Gastrocnemius medialis (tissue), 4 donors: ENCODE data around the gene PDE8A. TPM values are rescaled to one million over a fixed set of nuclear protein-coding genes. Genes with fewer than 3 reads are reported as not detected.

Experiments
- ATAC-seq, 2 donors: fragments of 150-250 bp; one replicate each; pipeline ENCODE4 v1.9.1; 2016
- DNase-seq, 2 donors: peaks; one replicate each; pipeline ENCODE4 v3.0.0-alpha.2; 2019
- H3K27ac ChIP-seq, 4 donors: fragments of 200-600 bp; sonication (generic); 1 replicate in 1 of 4; 2 replicates in 3 of 4; pipeline ENCODE4 v1.5.1; 2016 to 2018; ENCODE audit warnings: mild to moderate bottlenecking in 2 of 4, moderate library complexity in 1 of 4
- H3K27me3 ChIP-seq, 3 donors: fragments of 200-600 bp; sonication (generic) in 2 of 3; 1 replicate in 1 of 3; 2 replicates in 2 of 3; pipeline versions ENCODE4 v1.5.1 to v1.6.0; 2016 to 2019; ENCODE audit warnings: mild to moderate bottlenecking in 1 of 3, moderate library complexity in 1 of 3
- H3K36me3 ChIP-seq, 2 donors: fragments of 200-600 bp; sonication (generic) in 1 of 2; one replicate each; pipeline ENCODE4 v1.5.1; 2017 to 2018
- H3K4me1 ChIP-seq, 2 donors: fragments of 200-600 bp; sonication (generic) in 1 of 2; one replicate each; pipeline ENCODE4 v1.5.1; 2016 to 2017; ENCODE audit warnings: mild to moderate bottlenecking in 2 of 2
- H3K4me3 ChIP-seq, 4 donors: fragments of 200-600 bp; sonication (generic) in 3 of 4; 1 replicate in 1 of 4; 2 replicates in 3 of 4; pipeline ENCODE4 v1.5.1; 2016 to 2019; ENCODE audit warnings: mild to moderate bottlenecking in 2 of 4
- H3K9me3 ChIP-seq, 3 donors: fragments of 200-600 bp; sonication (generic) in 2 of 3; 1 replicate in 1 of 3; 2 replicates in 2 of 3; pipeline ENCODE4 v1.5.1; 2016 to 2019
- POLR2A ChIP-seq, 2 donors: fragments of 450-650 bp; IDR thresholded peaks; one replicate each; pipeline ENCODE4 v1.6.1; 2017; ENCODE audit warnings: antibody characterized with exemption in 2 of 2, mild to moderate bottlenecking in 2 of 2, moderate library complexity in 2 of 2
- in situ Hi-C, 4 donors: fragments of 200-750 bp; cut with MboI; loops; one replicate each; pipeline versions ENCODE4 v1.15.0 to v1.8.0; 2017; ENCODE audit warnings: low sequenced_read_pairs in 4 of 4
- intact Hi-C: fragments of 100-400 bp; cut with DNase I; formaldehyde crosslinking; loops from one replicate; pipeline ENCODE4 v1.15.1; 2023; ENCODE audit warnings: low total_unique reads
- total RNA-seq, 4 donors: library from RNA; depleted of rRNA; stranded (reverse); fragments of >200 nt; gene quantifications; one replicate each; pipeline versions ENCODE4 v1.1.0 to v1.2.3, GENCODE V29; 2016
- TF ChIP-seq, protein P1 (sequence below), 5 experiments: fragments of 450-650 bp in 3 of 5; fragments of 200-600 bp in 2 of 5; sonication (generic) in 2 of 5; IDR thresholded peaks in 4 of 5; conservative IDR thresholded peaks in 1 of 5; 1 replicate in 4 of 5; 2 replicates in 1 of 5; pipeline ENCODE4 v1.5.1; 2016 to 2019; ENCODE audit warnings: antibody characterized with exemption in 5 of 5, mild to moderate bottlenecking in 3 of 5, moderate library complexity in 3 of 5

PDE8A gene
- total RNA-seq, 4 donors from 2014 or later, result 6.3 to 20.6 (median 13.9) TPM

DNA sequence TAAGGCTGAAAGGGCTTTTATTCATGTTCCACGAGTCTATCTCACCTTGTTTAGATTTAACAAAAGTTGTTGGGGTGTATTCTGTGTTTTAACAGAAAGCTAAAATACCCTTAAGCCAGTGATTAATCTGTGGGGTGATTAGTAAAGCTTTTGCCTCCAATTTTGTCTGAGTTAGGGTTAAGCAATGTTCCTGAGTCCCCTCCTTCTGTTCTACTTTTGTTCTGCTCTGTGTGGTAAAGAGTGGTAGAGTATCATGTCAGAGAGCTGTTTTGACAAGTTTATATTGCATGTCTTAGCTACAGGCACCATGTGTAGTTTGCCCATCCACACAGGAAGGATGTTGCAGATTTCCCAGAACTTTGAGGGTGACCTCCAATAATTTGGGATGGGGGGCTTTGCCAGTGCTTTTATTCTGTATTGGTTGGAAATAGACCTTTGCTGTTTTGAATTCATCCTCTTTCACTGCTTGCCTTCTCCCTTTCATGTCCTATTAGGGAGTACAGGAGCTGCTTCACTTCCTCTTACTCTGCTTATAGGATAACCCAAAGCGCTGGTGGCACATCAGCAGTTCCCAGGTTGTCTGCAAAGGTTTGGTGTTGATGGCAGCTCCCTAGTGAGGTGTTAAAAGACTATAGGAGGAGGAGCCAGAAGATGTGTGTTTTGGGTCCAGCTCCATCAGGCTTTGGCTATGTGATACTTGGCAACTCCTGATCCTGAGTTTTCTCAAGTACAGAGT lies 7.4 kb downstream of the PDE8A start:
- no peak for DNase-seq
- in situ Hi-C loops (no loop called here), intact Hi-C loops (no loop called here)
- Histone ChIP-seq H3K27me3 (no peaks in the 10 kb centered on the region), H3K27ac (no peak overlapping the region), H3K4me3 (no peak overlapping the region), H3K36me3 (no peaks in the 10 kb centered on the region), H3K4me1 (peaks cover 31 to 45% of the 10 kb centered on the region in 2 donors), H3K9me3 (no peaks in the 10 kb centered on the region)
- TF ChIP-seq POLR2A (IDR thresholded peaks at IDR 0.05), result no peak
- TF ChIP-seq, protein P1, sequence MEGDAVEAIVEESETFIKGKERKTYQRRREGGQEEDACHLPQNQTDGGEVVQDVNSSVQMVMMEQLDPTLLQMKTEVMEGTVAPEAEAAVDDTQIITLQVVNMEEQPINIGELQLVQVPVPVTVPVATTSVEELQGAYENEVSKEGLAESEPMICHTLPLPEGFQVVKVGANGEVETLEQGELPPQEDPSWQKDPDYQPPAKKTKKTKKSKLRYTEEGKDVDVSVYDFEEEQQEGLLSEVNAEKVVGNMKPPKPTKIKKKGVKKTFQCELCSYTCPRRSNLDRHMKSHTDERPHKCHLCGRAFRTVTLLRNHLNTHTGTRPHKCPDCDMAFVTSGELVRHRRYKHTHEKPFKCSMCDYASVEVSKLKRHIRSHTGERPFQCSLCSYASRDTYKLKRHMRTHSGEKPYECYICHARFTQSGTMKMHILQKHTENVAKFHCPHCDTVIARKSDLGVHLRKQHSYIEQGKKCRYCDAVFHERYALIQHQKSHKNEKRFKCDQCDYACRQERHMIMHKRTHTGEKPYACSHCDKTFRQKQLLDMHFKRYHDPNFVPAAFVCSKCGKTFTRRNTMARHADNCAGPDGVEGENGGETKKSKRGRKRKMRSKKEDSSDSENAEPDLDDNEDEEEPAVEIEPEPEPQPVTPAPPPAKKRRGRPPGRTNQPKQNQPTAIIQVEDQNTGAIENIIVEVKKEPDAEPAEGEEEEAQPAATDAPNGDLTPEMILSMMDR (IDR thresholded peaks at IDR 0.05 in 4 of 5, conservative IDR thresholded peaks at IDR 0.05 in 1 of 5), result no peak
- ATAC-seq, result no peak

DNA sequence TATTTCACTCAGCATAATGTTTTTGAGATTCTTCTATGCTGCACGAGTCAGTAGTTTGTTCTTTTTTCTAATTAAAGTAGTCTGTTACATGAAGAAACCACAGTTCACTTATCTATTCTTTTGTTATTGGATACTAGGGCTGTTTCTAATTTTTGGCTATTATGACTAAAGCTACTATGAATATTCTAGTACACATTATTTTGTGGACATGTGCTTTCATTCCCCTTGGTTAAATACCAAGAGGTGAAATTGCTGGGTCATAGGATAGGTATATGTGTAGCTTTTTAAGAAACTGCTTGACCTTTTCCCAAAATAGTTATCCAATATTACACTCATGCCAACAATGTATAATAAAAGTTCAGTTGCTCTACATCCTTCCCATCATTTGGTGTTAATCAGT lies 8.9 kb downstream of the PDE8A start:
- no peak for DNase-seq
- intact Hi-C loops (no loop called here), in situ Hi-C loops (no loop called here)
- TF ChIP-seq, protein P1 (IDR thresholded peaks at IDR 0.05 in 4 of 5, conservative IDR thresholded peaks at IDR 0.05 in 1 of 5), result no peak
- TF ChIP-seq POLR2A (IDR thresholded peaks at IDR 0.05), result no peak
- ATAC-seq, result no peak
- no peaks in the 10 kb centered on the region for H3K27me3 ChIP-seq
- H3K36me3 ChIP-seq, result no peaks in the 10 kb centered on the region
- H3K4me1 ChIP-seq, result peaks cover 31 to 34% of the 10 kb centered on the region in 2 donors
- no peak overlapping the region for H3K4me3 ChIP-seq
- H3K27ac ChIP-seq, result no peak overlapping the region
- H3K9me3 ChIP-seq, result no peaks in the 10 kb centered on the region

DNA sequence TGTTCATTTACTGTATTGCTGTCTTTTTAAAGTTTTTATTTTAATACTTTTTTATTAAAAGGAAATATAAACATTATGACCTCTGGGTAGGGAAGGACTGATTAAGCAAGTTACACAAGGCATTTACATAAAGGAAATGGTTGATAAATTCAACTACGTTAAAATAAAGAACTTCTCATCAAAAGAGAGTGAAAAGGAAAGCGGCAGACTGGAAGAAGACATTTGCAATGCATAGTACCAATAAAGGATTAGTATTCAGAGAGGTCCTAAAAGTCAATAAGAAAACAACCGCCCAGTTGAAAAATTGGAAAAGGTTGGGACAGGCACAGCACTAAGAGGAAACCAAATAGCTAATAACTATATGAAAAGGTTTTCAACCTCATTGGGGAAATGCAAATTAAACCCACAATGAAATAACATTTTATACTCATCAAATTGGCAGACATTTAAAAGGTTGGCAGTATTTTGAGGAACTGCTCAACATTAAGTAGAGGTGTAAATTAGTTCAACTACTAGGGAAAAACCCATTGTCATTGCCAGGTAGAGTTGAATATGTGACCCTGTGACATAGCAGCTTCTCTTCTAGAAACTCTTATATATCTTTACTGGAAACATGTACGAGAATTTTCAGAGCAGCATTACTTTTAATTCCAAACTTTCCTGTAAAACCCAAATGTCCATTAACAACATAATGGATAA lies 9.5 kb downstream of the PDE8A start:
- no peak for TF ChIP-seq POLR2A (IDR thresholded peaks at IDR 0.05)
- TF ChIP-seq, protein P1 (IDR thresholded peaks at IDR 0.05 in 4 of 5, conservative IDR thresholded peaks at IDR 0.05 in 1 of 5), result no peak
- in situ Hi-C loops (no loop called here), intact Hi-C loops (no loop called here)
- no peak overlapping the region for H3K4me3 ChIP-seq
- peaks cover 31 to 34% of the 10 kb centered on the region in 2 donors for H3K4me1 ChIP-seq
- no peak overlapping the region for H3K27ac ChIP-seq
- no peaks in the 10 kb centered on the region for H3K27me3 ChIP-seq
- no peaks in the 10 kb centered on the region for H3K9me3 ChIP-seq
- no peaks in the 10 kb centered on the region for H3K36me3 ChIP-seq
- DNase-seq (no peak), ATAC-seq (no peak)

DNA sequence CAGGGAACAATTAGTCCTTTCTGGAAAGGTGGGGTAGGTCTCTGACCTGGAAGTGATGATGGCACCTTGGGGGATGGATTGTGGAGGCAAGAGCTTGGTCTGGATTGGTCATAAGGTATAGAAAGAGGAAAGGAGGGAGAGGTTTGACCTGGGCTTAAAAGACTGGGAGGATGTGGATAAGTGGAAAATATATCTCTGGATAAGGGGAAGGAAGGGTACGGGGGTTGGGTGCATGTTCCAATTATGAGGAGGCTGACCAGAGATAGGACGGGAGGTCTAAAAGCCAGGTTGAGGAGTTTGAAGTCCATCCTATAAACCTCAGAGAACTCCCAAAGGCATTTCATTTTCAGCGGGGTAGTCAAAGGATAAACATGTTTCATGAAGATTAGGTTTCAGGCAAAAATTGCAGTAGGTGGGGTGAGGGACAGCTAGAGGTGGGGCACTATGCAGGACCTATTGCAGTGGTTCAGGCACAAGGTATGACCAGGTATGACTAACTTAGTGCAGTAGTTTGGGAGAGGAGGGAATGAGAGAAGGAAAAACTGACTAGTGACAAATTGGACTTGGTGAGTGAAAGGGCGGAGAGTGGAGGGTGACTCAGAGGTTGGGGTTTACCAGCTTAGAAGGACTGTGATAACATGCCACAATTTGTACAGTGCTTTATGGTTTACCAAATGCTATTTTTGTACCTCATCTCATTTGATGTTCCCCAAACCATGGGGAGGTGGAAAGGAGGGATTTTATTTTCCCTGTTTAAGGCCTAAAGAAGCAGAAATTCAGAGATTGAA lies 10.7 kb downstream of the PDE8A start:
- Histone ChIP-seq H3K27ac (peak overlapping the region in 3 of 4 donors; percentile 18 to 52 (median 29)), H3K4me1 (peaks cover 23 to 34% of the 10 kb centered on the region in 2 donors), H3K4me3 (no peak overlapping the region), H3K9me3 (no peaks in the 10 kb centered on the region), H3K36me3 (no peaks in the 10 kb centered on the region), H3K27me3 (no peaks in the 10 kb centered on the region)
- peak; percentile 86 to 89 for ATAC-seq
- DNase-seq, result no peak
- no peak for TF ChIP-seq POLR2A (IDR thresholded peaks at IDR 0.05)
- TF ChIP-seq, protein P1 (IDR thresholded peaks at IDR 0.05 in 4 of 5, conservative IDR thresholded peaks at IDR 0.05 in 1 of 5), result no peak
- intact Hi-C loops, result no loop called here
- in situ Hi-C loops, result no loop called here
